Vagina (tissue), 2 donors: ENCODE measurements around the gene ADGRL1.

Experiments used
- CTCF ChIP-seq, 3 experiments: fragments of 450-650 bp in 2 of 3; fragments of 200-600 bp in 1 of 3; sonication (generic) in 1 of 3; IDR thresholded peaks; one replicate each; pipeline ENCODE4 v1.5.1; 2017 to 2019; ENCODE audit warnings: antibody characterized with exemption in 3 of 3, mild to moderate bottlenecking in 2 of 3, moderate library complexity in 2 of 3
- POLR2A ChIP-seq, 2 donors: fragments of 450-650 bp; IDR thresholded peaks; one replicate each; pipeline ENCODE4 v1.6.1; 2017; ENCODE audit warnings: antibody characterized with exemption in 2 of 2, mild to moderate bottlenecking in 2 of 2, moderate library complexity in 2 of 2
- POLR2AphosphoS5 ChIP-seq, 2 donors: sonication (generic); formaldehyde crosslinking; IDR thresholded peaks; one replicate each; pipeline ENCODE4 v1.9.0; 2017; ENCODE audit warnings: antibody characterized with exemption in 2 of 2, mild to moderate bottlenecking in 2 of 2, low read depth in 1 of 2; ENCODE audit not compliant: insufficient read depth in 1 of 2

DNA sequence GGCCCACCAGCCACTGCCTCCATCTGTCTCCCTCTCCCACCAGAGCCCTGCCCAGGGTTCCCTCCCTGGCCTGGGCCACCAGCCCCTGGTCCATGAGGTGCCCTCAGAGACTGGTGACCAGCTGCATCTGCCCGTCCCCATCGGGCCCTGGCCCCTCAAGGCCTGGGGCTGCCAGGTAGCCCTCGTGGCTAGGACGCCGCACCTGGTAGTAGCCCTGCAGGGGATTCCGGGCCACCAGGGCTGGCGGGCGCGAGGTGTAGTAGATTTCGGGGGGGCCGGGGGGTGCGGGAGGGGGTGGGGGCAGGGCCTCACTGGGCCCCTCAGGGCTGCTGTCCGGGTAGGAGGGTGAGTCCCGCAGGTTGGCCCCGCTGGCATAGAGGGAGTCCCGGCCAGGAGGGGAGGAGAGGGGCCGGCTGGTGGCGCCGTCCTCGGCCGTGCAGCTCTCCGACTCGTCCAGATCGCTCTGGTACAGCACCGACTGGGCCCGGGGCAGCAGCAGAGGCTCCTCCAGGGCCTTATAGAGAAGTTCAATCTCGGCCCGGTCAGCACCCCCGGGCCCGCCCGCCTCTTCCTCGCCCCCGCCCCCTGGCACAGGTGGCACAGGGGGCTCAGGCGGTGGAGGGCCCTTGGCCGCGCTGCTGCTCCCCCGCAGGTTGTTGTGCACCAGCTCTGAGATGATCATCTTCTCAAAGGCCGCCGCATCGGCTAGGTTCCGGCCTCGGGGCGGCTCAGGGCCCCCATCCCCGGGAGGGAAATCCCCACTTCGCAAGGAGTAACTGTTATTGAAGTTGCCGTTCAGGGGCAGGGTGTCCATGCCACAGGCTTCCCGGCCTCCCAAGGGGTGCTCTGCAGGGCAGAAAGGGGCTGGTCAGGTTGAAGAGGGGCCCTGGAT, 55.0 kb downstream of the ADGRL1 start:
- TF ChIP-seq POLR2A (IDR thresholded peaks at IDR 0.05) = no peak
- TF ChIP-seq CTCF (IDR thresholded peaks at IDR 0.05) = no peak
- TF ChIP-seq POLR2AphosphoS5 (IDR thresholded peaks at IDR 0.05; ENCODE audit: insufficient read depth in 1 of 2, low read depth in 1 of 2) = no peak
